ENCODE results near the gene NATD1. TPM values are rescaled to one million over a fixed set of nuclear protein-coding genes. Genes with fewer than 3 reads are reported as not detected.

The NATD1 gene
- total and polyA plus RNA-seq, 3 donors from 2014 or later = 12.1 to 20.0 (median 17.9) TPM

DNA sequence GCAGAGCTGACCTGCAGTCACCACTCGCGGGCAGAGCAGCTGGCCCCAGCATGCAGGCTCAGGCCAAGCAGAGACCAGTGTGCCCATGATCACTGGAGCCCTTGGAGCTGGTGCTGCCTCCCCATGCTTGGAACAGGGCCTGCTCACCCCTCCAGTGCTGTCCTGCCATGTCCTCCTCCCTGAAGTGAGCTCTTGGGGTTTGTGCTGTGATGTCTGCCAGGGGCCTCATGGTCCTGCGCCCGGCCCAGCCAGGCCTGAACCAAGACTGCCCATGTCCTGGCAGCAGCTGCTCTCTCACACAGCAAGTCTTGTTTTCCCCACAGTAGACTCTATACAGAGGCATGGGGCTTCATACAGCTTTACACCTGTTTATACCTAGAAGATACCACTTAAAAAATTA lies 63.8 kb downstream of the NATD1 start:
- no peak overlapping the region for H3K4me3 ChIP-seq
- TF ChIP-seq, protein P1, sequence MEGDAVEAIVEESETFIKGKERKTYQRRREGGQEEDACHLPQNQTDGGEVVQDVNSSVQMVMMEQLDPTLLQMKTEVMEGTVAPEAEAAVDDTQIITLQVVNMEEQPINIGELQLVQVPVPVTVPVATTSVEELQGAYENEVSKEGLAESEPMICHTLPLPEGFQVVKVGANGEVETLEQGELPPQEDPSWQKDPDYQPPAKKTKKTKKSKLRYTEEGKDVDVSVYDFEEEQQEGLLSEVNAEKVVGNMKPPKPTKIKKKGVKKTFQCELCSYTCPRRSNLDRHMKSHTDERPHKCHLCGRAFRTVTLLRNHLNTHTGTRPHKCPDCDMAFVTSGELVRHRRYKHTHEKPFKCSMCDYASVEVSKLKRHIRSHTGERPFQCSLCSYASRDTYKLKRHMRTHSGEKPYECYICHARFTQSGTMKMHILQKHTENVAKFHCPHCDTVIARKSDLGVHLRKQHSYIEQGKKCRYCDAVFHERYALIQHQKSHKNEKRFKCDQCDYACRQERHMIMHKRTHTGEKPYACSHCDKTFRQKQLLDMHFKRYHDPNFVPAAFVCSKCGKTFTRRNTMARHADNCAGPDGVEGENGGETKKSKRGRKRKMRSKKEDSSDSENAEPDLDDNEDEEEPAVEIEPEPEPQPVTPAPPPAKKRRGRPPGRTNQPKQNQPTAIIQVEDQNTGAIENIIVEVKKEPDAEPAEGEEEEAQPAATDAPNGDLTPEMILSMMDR (IDR thresholded peaks at IDR 0.05) = no peak
- TF ChIP-seq POLR2A (IDR thresholded peaks at IDR 0.05) = no peak
- no peaks in the 10 kb centered on the region for H3K27me3 ChIP-seq
- no peak overlapping the region for H3K27ac ChIP-seq
- H3K4me1 ChIP-seq = peaks cover 28% of the 10 kb centered on the region
- H3K9me3 ChIP-seq = no peaks in the 10 kb centered on the region
- 90 to 94% methylated on average over 4 of the region's 4 CpGs for WGBS, 2 donors
- H3K36me3 ChIP-seq (ENCODE audit: low read depth, missing control alignments) = no peaks in the 10 kb centered on the region
- intact Hi-C loops (cut with DNase I; ENCODE audit: low total_unique reads) = no loop called here
- DNase-seq = no peak

Small RNA genes lying within 50 kb of the gene (small RNA-seq; reads per million reads assigned to genes)
- gene RN7SL426P = 0 reads per million in 2 donors

Other genes with a start within 250 kb of the NATD1 start
- 100 to 1,000 TPM; 161 to 216 TPM for gene USP22, start 210.4 kb downstream of the NATD1 start, total RNA-seq
- gene USP22, start 210.4 kb downstream of the NATD1 start, polyA plus RNA-seq (ENCODE audit: insufficient read depth, low read depth, low replicate concordance) = 96.3 TPM
- gene DHRS7B, start 126.4 kb downstream of the NATD1 start, total RNA-seq = 10 to 100 TPM; 39.0 to 53.6 TPM
- 81.7 TPM for gene DHRS7B, start 126.4 kb downstream of the NATD1 start, polyA plus RNA-seq (ENCODE audit: insufficient read depth, low read depth, low replicate concordance)
- 10 to 100 TPM; 38.9 to 55.2 TPM for gene TMEM11, start 39.2 kb downstream of the NATD1 start, total RNA-seq
- gene TMEM11, start 39.2 kb downstream of the NATD1 start, polyA plus RNA-seq (ENCODE audit: insufficient read depth, low read depth, low replicate concordance) = 53.4 TPM
- gene MAP2K3, start 31.3 kb upstream of the NATD1 start, total RNA-seq = 10 to 100 TPM; 13.5 to 17.5 TPM
- 15.4 TPM for gene MAP2K3, start 31.3 kb upstream of the NATD1 start, polyA plus RNA-seq (ENCODE audit: insufficient read depth, low read depth, low replicate concordance)
- gene KCNJ12, start 122.9 kb upstream of the NATD1 start, total RNA-seq = 1 to 10 TPM; 2.8 to 5.4 TPM
- gene KCNJ12, start 122.9 kb upstream of the NATD1 start, polyA plus RNA-seq (ENCODE audit: insufficient read depth, low read depth, low replicate concordance) = 2.4 TPM